ENCODE data around the gene SLC15A3.

Gene SLC15A3

GRCh38 chr11:60941371-60942119 is 10.4 kb downstream of the SLC15A3 start (continued):
- TF ChIP-seq TCF4 (CRISPR knock-in tag; IDR thresholded peaks at IDR 0.05; ENCODE audit: borderline replicate concordance), result no peak
- TF ChIP-seq GLIS3 (CRISPR knock-in tag; IDR thresholded peaks at IDR 0.05), result no peak

- TF ChIP-seq ZFP3 (CRISPR knock-in tag; IDR thresholded peaks at IDR 0.05) (no peak), CREB5 (CRISPR knock-in tag; IDR thresholded peaks at IDR 0.05; ENCODE audit: low read depth) (no peak), PPARA (CRISPR knock-in tag; IDR thresholded peaks at IDR 0.05; ENCODE audit: borderline replicate concordance) (no peak)
- ATAC-seq, result no peak
These were observed 12.1 kb downstream of the SLC15A3 start for GRCh38 chr11:60939855-60940254.

- ATAC-seq, result no peak
- TF ChIP-seq SNAI2 (CRISPR knock-in tag; IDR thresholded peaks at IDR 0.05), result no peak
- no peak for TF ChIP-seq ISL1 (CRISPR knock-in tag; IDR thresholded peaks at IDR 0.05)
- TF ChIP-seq ZC3H10 (CRISPR knock-in tag; IDR thresholded peaks at IDR 0.05), result no peak
- no peak for TF ChIP-seq ZFP3 (CRISPR knock-in tag; IDR thresholded peaks at IDR 0.05)
- TF ChIP-seq POU6F1 (CRISPR knock-in tag; IDR thresholded peaks at IDR 0.05; ENCODE audit: borderline replicate concordance, low read depth), result no peak
- TF ChIP-seq ESRRG (CRISPR knock-in tag; IDR thresholded peaks at IDR 0.05), result no peak
- no peak for TF ChIP-seq ZNF8 (CRISPR knock-in tag; IDR thresholded peaks at IDR 0.05)
- no peak for TF ChIP-seq OSR1 (CRISPR knock-in tag; IDR thresholded peaks at IDR 0.05)
- no peak for TF ChIP-seq CSRNP3 (CRISPR knock-in tag; IDR thresholded peaks at IDR 0.05)
- TF ChIP-seq GLIS3 (CRISPR knock-in tag; IDR thresholded peaks at IDR 0.05), result no peak
These were observed 12.7 kb downstream of the SLC15A3 start for GRCh38 chr11:60939301-60939700.

DNA sequence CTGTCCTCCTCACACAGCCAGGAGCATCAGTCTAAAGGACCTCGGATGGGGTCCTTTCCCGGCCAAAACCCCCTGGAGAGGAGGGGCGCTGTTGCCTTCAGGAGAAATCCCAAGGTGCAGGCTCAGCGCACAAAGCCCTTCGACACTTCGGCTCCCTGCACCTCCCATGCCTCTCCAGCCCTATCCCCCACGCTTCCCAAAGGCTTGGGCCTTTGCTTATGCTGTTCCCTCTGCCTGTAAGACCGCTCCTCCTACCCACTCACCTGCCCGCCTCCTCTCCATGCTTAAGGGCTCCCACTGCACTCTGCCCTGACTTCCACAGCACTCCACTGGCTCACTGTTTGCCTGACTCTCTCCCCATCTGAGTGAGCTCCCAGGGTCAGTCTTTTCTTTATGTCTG is 13.5 kb downstream of the SLC15A3 start:
- TF ChIP-seq ZFP30 (CRISPR knock-in tag; IDR thresholded peaks at IDR 0.05), result no peak
- TF ChIP-seq SNAI2 (CRISPR knock-in tag; IDR thresholded peaks at IDR 0.05), result no peak
- no peak for TF ChIP-seq PPARA (CRISPR knock-in tag; IDR thresholded peaks at IDR 0.05; ENCODE audit: borderline replicate concordance)
- TF ChIP-seq ZNF8 (CRISPR knock-in tag; IDR thresholded peaks at IDR 0.05), result no peak
- no peak for TF ChIP-seq CSDC2 (CRISPR knock-in tag; IDR thresholded peaks at IDR 0.05)
- TF ChIP-seq POU6F1 (CRISPR knock-in tag; IDR thresholded peaks at IDR 0.05; ENCODE audit: borderline replicate concordance, low read depth), result no peak
- TF ChIP-seq ARNTL (CRISPR knock-in tag; IDR thresholded peaks at IDR 0.05; ENCODE audit: borderline replicate concordance, low read depth), result no peak

GRCh38 chr11:60937811-60938210 is 14.2 kb downstream of the SLC15A3 start:
- no peak for ATAC-seq
- TF ChIP-seq ZC3H10 (CRISPR knock-in tag; IDR thresholded peaks at IDR 0.05) (no peak), TCF4 (CRISPR knock-in tag; IDR thresholded peaks at IDR 0.05; ENCODE audit: borderline replicate concordance) (no peak), OSR1 (CRISPR knock-in tag; IDR thresholded peaks at IDR 0.05) (no peak), ARNTL (CRISPR knock-in tag; IDR thresholded peaks at IDR 0.05; ENCODE audit: borderline replicate concordance, low read depth) (no peak), ZFP3 (CRISPR knock-in tag; IDR thresholded peaks at IDR 0.05) (no peak), ESRRG (CRISPR knock-in tag; IDR thresholded peaks at IDR 0.05) (no peak), CREB5 (CRISPR knock-in tag; IDR thresholded peaks at IDR 0.05; ENCODE audit: low read depth) (no peak), ISL1 (CRISPR knock-in tag; IDR thresholded peaks at IDR 0.05) (no peak), SNAI2 (CRISPR knock-in tag; IDR thresholded peaks at IDR 0.05) (no peak), TOX (CRISPR knock-in tag; IDR thresholded peaks at IDR 0.05; ENCODE audit: borderline replicate concordance) (no peak), ZNF8 (CRISPR knock-in tag; IDR thresholded peaks at IDR 0.05) (no peak), BACH2 (CRISPR knock-in tag; IDR thresholded peaks at IDR 0.05; ENCODE audit: borderline replicate concordance) (no peak), CSDC2 (CRISPR knock-in tag; IDR thresholded peaks at IDR 0.05) (no peak), ZNF565 (CRISPR knock-in tag; conservative IDR thresholded peaks at IDR 0.05; ENCODE audit: low read depth) (no peak), ZNF70 (CRISPR knock-in tag; IDR thresholded peaks at IDR 0.05) (no peak)
- TF ChIP-seq, protein P1, sequence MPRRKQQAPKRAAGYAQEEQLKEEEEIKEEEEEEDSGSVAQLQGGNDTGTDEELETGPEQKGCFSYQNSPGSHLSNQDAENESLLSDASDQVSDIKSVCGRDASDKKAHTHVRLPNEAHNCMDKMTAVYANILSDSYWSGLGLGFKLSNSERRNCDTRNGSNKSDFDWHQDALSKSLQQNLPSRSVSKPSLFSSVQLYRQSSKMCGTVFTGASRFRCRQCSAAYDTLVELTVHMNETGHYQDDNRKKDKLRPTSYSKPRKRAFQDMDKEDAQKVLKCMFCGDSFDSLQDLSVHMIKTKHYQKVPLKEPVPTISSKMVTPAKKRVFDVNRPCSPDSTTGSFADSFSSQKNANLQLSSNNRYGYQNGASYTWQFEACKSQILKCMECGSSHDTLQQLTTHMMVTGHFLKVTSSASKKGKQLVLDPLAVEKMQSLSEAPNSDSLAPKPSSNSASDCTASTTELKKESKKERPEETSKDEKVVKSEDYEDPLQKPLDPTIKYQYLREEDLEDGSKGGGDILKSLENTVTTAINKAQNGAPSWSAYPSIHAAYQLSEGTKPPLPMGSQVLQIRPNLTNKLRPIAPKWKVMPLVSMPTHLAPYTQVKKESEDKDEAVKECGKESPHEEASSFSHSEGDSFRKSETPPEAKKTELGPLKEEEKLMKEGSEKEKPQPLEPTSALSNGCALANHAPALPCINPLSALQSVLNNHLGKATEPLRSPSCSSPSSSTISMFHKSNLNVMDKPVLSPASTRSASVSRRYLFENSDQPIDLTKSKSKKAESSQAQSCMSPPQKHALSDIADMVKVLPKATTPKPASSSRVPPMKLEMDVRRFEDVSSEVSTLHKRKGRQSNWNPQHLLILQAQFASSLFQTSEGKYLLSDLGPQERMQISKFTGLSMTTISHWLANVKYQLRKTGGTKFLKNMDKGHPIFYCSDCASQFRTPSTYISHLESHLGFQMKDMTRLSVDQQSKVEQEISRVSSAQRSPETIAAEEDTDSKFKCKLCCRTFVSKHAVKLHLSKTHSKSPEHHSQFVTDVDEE (CRISPR knock-in tag; IDR thresholded peaks at IDR 0.05), result no peak

More for the DNA sequence above, 13.5 kb downstream of the SLC15A3 start:
- no peak; the same call in 1 of the 3 replicates for ATAC-seq
